TTC549 (cell line): Measurements from ENCODE around the gene FRMPD4.

Source experiments
- FAIRE-seq: peaks from 2 replicates; lab custom pipeline; 2012; peaks lifted over from hg19 to GRCh38; lab: Jason Lieb, UNC

Gene FRMPD4

DNA sequence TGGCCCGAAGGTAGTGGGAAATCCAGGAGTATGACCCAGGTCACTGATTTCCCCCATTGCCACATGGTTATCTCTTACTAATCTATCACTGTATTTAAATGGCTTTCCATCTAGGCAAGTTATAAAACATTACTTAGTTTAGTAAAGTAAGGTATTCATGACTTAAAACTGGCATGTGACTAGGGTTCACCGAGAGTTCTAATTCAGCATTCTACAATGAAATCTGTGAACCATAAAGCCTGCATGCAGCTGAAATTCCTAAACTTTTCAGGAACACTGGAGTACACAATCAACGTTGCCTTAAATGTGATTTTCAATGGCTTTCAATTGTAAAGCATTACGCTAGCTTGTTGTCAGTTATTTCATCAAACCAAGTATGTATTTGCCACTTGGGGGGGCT lies 630.2 kb downstream of the FRMPD4 start:
- FAIRE-seq, result no peak

DNA sequence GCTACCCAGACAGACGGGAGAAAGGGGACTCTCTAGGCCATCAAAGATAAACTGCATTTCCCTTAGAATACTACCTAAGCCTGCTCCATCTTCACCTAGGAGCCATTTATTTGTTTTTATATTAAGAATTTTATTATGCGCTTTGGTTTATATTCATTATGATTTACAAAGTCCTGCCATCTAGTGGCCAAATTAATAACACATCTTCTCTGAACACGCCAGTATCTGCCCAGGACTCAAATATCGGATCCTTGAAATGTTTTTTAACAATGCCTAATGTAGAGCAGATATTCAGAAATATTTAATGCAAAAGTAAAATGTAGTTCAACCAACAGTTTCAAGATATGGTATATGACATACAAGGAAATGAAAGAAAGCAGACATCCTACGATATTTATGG lies 632.2 kb downstream of the FRMPD4 start:
- peak; percentile 42 for FAIRE-seq

DNA sequence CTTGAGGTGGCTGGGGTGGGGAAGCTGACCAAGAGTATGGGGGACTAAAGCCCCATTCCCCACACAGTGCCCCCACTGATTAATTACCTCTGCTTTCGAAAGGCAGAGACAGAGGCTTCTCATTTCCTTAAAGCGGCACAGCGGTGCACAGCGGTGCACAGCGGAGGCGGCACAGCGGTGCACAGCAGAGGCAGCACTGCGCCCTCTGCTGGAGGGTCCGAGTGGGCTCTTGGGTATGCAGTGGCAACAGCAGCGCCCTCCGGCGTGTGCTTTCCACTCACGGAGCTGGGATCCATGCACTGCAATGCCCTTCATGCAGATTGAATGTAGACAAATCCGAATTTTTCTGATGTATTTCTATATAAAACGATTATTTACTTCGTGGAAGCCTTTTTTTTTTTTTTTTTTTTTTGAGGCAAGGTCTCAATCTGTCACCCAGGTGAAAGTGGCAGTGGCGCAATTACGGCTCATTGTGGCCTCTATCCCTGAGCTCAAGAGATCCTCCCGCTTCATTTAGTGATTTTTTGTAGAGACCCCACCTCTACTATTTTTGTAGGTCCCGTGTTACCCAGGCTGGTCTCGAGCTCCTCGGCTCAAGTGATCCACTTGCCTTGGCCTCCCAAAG lies 633.3 kb downstream of the FRMPD4 start:
- FAIRE-seq, result no peak
